IPS-NIHi7 (cell line): ENCODE results near the gene TEX14.
"Not testable (repeated sequence)": the region's sequence is repeated elsewhere in the genome, so short reads cannot be mapped to it uniquely, and the experiment has no call there.

ENCODE experiments used
- DNase-seq: peaks from one replicate; pipeline ENCODE4 v3.0.0; 2012; ENCODE audit warnings: mixed read lengths; ENCODE audit errors: extremely low spot score

The TEX14 gene

DNA sequence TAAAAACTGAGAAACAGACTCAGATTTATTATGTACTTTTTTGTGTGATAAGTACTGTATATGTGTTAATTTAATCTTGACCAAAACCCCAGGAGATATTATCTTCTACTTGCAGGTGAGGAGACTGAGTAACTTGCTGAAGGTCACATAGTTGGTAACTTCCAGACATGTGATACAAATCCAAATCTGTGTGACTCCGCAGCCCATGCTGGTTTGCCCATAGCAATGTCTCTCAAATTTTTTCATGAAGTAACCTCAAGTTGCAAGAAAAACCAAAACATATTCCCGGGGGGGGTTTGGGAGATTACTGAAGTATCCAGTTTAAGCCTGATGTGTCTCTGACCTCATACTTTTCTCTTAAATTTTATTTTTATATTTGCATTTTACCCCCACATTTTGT is 3.3 kb downstream of the TEX14 start:
- DNase-seq = no peak

DNA sequence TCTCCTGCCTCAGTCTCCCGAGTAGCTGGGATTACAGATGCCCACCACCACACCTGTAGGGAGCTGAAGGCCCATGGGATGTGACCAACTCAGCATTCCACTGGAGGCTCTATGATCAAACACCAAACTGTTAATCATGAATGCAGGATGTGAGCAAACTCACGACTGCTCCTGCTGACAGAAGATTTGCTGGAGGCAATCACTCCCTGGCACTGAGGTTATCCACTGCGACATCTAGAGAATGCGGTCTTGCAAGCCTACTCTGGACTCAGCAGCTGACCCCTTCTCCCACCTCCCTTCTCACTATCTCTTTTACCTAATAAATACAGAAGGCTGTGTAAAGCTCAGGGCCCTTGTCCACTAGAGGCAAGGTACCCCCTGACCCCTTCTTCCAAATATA is 4.9 kb downstream of the TEX14 start:
- no peak for DNase-seq

DNA sequence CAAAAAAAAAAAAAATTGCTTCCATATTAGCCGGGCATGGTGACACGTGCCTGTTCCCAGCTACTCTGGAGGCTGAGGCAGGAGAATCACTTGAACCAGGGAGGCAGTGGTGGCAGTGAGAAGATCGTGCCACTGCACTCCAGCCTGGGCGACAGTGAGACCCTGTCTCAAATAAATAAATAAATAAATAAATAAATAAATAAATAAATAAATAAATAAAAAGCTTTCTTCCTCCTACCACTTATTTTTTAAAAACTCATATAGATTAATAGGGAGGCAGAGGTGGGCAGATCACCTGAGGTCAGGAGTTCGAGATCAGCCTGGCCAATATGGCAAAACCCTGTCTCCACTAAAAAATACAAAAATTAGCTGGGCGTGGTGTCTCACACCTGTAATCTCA is 7.4 kb downstream of the TEX14 start:
- DNase-seq = not testable (repeated sequence)

DNA sequence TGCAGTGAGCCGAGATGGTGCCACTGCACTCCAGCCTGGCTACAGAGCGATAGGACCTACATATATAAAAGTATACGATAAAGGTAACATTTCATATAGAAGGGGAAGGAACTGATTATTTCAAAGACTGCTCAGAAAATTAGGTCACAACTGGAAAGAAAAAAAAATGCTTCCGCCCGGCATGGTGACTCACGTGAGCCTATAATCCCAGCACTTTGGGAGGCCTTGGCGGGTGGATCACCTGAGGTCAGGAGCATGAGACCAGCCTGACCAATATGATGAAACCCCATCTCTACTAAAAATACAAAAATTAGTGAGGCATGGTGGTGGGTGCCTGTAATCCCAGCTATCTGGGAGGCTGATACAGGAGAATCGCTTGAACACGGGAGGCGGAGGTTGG is 7.8 kb downstream of the TEX14 start:
- no peak for DNase-seq

GRCh38 chr17:58680038-58680369 is 11.8 kb downstream of the TEX14 start:
- no peak for DNase-seq

DNA sequence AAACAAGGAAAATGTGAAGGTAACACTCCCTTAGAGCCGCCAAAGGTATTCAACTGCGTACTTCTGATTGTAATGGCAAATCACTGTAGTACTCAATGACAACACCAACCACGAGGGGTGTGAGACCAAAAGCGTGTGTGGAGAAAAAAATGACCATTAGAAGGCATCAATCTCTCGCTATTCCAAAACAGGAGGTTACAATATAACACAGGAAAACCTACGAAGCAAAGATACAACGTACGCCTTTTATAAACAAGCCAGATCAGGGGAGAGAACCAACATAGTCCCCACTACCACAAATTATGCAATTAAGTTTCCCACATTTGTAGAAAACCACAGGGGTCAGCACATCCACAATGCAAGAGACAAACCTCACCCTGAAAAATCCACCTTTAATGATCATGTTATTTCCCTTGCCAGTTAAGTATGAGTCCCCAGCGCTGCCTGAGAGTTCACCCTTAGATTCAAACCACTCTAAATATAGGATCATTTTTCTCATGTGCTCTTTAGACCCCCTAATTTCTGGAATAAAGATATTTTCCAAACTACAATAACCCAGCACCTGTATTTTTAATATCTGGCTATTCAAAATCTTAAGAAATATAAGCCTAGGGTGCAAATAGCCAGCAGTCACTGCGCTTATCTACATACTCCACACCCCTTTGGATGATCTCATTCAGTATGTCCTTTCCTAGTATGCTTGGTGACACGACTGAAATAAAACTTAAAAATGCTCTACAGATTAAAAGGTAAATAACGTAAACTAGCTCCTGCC is 12.4 kb downstream of the TEX14 start:
- DNase-seq = peak; percentile 29

GRCh38 chr17:58678287-58678686 is 13.6 kb downstream of the TEX14 start:
- DNase-seq = not testable (repeated sequence)

DNA sequence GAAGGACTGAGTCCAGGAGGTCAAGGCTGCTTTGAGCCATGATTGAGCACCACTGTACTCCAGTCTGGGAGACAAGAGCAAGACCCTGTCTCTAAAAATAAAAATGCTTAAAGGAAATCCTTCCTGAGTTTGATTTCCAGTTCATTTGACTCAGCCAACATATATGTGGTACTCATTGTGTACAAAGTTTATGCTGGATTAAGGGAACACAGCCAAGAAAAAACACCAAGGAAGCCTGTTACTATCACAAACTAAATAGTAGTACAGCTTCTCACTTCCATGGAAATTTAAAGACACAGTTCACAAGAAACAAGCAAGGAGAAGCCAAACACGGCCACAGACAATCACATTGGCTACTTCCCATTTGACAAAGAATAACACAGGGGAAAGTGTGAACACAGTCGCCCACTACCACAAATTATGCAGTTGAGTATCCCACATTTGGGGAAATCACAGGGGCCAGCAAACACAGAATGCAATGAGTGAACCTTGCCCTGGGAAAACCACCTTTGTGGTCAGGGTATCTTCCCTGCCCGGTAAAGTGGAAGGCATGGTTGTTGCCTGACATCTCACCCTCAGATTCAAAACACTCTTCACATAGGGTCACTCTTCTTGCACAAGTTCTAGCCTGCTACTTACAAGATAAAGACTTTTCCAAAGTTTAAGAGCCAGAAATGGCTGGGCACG is 14.5 kb downstream of the TEX14 start:
- DNase-seq = no peak

DNA sequence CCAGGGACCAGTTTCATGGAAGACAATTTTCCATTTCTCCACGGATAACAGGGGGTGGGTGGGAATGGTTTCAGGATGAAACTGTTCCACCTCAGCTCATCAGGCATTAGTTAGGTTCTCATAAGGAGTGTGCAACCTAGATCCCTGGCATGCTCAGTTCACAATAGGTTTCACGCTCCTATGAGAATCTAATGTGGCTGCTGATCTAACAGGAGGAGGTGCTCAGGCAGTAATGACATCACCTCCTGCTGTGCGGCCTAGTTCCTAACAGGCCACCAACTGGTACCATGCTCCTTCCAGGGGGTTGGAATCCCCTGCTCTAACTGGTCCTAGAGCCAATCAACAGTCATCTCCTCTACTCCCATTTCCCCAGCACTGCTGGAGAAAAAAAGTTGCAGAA is 19.9 kb downstream of the TEX14 start:
- no peak for DNase-seq

DNA sequence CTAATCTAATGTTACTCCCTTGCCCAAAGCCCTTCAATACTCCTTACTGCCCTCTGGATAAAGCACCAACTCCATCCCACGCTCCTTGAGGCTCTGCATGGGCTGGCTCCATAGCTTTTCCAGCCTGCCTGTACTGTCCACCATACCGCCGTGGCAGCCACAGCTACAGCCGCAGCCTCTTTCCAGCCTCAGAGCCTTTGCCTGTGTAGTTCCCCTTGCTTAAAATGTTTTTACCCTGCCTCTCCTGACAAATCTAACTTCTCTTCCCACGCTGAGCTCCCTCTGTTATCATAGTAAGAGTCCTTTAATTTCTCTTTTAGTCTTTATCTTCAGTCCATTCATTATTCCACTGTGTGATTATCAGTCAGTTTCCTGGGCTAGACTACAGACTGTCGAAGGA is 22.0 kb downstream of the TEX14 start:
- no peak for DNase-seq

DNA sequence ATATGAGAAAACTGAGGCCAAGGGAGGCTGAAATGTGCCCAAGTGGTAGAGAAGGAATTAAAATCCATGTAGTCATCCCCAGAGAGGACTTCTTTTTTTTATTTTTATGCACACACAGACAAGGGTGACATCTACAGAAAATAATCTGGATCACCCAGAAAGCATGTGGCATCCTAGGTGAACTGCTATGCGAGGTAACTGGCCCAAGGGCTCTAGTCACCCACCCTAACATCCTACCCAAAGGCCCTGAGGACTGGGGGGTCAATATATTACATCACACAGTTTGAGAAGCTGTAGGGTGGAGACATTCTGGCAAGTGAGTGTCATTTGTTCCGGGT is 23.3 kb downstream of the TEX14 start:
- no peak for DNase-seq

- DNase-seq = no peak
These were observed 23.8 kb downstream of the TEX14 start for GRCh38 chr17:58667934-58668597.

DNA sequence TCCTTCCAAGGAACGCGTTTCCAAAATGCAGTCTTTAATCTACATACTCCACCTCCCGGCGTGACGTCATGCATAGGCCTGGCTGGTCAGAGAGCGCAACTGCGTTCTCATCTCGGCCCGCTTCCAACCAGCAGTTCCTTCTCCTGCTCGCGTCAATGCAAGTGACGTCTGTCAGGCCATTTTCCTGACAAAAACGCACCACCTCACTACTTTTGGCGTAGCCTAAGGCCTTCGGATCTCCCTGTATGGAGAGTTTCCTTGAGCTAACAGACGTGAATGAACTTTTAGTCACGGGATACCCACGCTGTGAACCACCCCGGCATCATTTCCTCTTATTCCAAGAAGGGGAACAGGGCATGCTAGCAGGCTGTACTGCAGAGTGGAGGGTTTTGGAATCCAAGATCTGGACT is 25.0 kb downstream of the TEX14 start:
- no peak for DNase-seq

GRCh38 chr17:58665946-58666857 is 25.6 kb downstream of the TEX14 start:
- no peak for DNase-seq

GRCh38 chr17:58664302-58664701 is 27.5 kb downstream of the TEX14 start:
- no peak for DNase-seq

- no peak for DNase-seq
These were observed 30.3 kb downstream of the TEX14 start for GRCh38 chr17:58661499-58661898.

GRCh38 chr17:58660621-58661020 is 31.2 kb downstream of the TEX14 start:
- DNase-seq = no peak

- not testable (repeated sequence) for DNase-seq
These were observed 32.1 kb downstream of the TEX14 start for GRCh38 chr17:58659714-58660084.

DNA sequence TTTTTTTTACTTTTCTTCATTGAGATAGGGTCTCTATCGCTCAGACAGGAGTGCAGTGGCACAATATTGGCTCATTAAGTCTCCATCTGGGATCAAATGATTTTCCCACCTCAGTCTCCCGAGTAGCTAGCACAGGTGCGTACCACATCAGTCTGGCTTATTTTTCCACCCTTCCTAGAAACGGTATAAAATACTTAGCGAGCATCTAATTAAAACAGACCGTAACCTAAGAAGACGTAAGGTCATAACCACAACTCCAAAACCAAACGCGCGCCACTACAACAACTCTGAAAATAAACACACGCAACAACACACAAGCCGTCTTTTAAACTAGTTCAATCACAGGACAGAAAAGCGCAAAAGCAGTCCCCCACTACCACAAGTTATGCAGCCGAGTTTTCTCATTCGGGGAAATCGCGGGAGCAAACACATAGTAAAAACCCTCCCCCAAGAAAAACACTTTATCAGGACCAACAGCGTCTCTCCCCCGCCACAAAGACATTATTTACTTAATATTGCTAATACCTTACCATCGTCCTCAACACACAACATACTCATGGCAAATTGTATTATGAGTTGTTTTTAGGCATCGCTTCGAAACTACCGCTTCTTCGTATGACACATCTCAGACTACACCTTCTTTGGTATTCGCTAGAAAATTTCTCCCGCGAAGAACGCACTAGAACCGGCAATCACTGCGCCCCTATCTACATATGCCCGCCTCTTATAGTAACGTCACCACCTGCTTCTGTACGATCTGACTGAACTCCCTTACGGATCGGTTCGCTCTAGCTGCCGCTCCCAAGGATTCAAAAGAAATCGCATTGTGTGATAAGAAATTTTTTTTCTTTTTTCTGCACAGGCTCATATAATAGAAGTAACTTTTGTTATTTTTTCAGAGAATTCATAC is 32.8 kb downstream of the TEX14 start:
- DNase-seq = peak; percentile 84

DNA sequence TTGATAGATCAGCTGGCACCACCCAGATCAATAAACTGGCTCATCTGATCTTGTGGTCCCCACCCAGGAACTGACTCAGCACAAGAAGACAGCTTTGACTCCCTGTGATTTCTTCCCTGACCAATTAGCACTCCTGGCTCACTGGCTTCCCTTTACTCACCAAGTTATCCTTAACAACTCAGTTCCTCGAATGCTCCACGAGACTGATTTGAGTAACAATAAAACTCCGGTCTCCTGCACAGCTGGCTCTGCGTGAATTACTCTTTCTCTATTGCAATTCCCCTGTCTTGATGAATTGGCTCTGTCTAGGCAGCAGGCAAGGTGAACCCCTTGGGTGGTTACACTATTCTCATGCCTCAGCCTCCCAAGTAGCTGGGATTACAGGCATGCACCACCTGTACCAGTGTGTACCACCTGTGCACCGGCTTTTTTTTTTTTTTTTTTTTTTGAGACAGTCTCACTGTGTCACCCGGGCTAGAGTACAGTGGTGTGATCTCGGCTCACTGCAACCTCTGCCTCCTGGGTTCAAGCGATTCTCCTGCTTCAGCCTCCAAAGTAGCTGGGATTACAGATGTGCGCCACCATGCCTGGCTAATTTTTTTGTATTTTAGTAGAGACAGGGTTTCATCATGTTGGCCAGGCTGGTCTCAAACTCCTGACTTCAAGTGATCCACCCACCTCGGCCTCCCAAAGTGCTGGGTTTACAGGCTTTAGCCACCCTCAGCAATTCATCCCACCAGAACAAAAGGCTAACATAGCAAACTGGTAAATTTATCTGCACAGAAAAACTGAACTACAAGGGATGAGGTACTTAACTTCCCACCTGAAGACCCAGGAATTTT is 33.7 kb downstream of the TEX14 start:
- DNase-seq = not testable (repeated sequence)
